ENCODE results near the gene CACNG3.
A peak's percentile ranks its signal among the peaks of the same experiment; 100 is the strongest.
"Not testable (repeated sequence)": the region's sequence is repeated elsewhere in the genome, so short reads cannot be mapped to it uniquely, and the experiment has no call there.

CACNG3 gene

GRCh38 chr16:24279982-24280515, 23.9 kb downstream of the CACNG3 start:
- no peak for DNase-seq

GRCh38 chr16:24281466-24281865, 25.3 kb downstream of the CACNG3 start:
- no peak for DNase-seq

DNA sequence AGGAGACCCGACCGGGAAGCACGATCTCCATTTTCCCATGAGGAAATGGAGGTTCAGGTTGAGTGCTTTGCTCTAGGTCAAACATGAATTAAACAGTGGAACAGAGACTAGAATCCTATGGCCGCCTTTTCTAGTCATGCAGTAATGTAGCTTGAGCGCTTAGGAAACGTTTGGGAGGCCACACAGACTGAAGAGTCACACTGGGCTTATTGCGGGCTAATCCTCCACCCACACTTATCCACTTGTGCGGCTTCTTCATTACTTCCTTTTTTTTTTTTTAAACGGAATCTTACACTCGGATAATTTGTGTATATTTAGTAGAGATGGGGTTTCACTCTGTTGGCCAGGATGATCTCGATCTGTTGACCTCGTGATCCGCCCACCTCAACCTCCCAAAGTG, 26.0 kb downstream of the CACNG3 start:
- no peak for DNase-seq

GRCh38 chr16:24286741-24287405, 30.7 kb downstream of the CACNG3 start:
- DNase-seq, result no peak

DNA sequence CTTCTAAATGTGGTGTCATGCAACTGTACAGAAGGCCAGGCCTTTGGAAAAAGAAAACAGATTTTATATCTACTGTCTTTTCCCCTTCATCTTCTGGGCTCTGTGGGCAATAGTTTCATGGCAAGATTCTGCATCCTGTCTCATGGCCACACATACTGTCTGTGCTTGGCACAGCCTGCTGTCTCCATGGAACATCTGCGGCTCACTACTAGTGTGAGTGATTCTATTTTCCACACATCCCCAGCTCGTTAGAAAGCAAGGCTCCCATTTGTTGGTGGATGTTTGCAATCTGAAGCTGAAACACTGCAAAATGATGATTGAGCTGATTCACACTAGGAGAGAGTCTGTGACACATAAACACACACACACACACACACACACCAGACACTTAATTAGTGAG, 32.4 kb downstream of the CACNG3 start:
- no peak for DNase-seq

GRCh38 chr16:24289166-24289700, 33.1 kb downstream of the CACNG3 start:
- DNase-seq, result no peak

DNA sequence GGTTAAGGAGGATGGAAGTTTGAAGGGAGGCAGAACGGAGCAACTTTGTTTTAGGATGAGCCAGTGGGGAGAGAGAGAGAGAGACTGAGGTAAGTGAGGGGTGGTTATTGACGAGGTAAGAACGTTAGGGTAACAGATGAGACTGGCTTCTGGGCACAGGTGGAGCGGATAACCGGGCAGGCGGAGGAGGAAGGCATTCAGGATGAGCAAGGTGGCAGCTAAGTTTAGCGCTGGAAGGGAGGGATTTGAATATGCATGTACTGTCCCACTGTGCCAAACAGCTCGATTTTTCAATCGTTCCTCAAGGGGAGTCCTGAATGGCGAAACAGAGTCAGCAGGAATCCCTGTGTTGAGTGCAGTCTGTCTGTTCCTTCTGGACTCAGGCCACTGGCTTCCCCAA, 35.8 kb downstream of the CACNG3 start:
- DNase-seq, result no peak

GRCh38 chr16:24294131-24294530, 38.0 kb downstream of the CACNG3 start:
- DNase-seq, result no peak

- DNase-seq, result no peak
Observed at GRCh38 chr16:24297375-24297774, 41.2 kb downstream of the CACNG3 start.

- no peak for DNase-seq
Observed at GRCh38 chr16:24298548-24299167, 42.5 kb downstream of the CACNG3 start.

GRCh38 chr16:24300750-24301149, 44.6 kb downstream of the CACNG3 start:
- DNase-seq, result not testable (repeated sequence)

DNA sequence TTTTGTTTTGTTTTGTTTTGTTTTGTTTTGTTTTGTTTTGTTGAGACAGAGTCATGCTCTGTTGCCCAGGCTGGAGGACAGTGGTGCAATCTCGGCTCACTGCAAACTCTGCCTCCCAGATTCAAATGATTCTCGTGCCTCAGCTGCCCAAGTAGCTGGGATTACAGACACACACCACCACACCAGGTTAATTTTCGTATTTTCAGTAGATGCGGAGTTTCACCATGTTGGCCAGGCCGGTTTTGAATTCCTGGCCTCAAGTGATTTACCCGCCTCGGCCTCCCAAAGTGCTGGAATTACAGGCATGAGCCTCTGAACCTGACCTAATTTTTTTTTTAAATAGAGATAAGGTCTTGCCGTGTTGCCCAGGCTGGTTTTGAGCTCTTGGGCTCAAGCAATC, 46.5 kb downstream of the CACNG3 start:
- no peak for DNase-seq

- DNase-seq, result no peak
Observed at GRCh38 chr16:24308200-24308599, 52.1 kb downstream of the CACNG3 start.

DNA sequence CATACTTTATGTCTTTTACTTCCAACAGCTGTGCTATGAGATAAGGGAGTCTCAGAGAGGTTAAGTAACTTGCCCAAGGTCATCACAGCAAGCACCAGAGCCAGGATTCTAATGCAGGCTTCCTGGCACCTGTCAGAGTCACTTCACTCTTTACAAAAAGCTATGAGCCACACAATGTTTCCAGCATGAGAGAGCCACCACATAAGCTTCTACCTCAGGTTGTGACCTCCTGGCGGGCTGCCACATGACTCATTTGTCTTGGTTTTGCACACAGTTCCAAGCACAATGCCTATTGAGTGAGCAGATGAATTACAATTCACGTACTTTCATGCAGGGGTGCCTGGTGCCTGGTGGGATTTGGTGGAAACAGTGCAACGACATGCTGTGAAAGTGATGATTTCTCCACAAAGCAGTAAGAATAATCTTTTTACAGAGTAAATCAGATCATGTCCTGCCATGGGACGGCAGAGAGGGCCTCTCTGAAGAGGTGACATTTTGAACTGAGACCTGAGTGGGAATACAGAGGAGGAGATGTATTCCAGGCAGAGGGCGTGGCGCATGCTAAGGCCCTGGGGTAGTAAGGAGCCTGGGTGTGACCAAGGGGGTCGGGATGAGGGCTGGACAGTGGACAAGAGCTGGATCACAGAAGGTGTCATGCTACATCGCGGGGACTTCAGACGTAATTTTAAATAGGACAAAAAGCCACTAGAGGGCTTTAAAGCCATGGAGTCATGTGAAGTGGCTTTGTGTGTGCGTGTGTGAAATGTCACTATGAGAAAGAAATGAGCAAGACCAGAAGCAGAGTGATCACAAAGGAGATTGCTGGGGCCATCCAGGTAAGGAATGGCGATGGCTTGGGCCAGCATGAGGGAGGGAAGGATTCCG, 53.4 kb downstream of the CACNG3 start:
- peak; percentile 6 to 45 for DNase-seq

DNA sequence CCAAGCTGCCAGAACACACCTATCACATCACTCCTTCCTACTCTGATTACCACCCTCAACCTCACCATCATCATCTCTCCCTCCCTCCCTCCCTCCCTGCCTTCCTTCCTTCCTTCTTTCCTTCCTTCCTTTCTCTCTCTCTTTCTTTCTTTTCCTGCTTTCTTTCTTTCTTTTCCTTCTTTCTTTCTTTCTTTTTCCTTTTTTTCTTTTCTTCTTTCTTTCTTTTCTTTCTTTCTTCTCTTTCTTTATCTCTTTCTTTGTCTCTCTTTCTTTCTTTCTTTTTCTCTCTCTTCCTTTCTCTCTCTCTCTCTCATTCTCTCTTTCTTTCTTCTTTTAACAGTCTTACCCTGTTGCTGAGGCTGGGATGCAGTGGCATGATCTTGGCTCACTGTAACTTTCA, 59.2 kb downstream of the CACNG3 start:
- no peak for DNase-seq

DNA sequence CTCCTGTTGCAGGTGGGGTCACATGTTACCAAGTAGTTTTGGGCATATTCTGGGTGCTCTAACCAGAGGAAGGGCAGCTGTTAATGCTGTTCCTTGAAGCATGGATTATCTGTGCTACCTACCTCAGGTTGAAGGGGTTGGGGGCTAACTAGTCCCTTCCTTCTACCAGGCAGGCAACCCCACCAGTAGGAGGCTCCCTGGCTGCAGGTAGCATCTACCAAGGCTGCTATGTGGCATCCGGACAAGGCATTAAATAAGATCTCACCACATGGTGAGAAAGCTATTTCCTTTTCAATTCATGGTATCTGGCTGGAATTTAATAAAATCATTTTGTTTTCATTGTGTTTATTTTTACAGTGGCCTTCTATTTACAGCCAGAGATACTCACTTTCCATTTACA, 62.5 kb downstream of the CACNG3 start:
- DNase-seq, result no peak

DNA sequence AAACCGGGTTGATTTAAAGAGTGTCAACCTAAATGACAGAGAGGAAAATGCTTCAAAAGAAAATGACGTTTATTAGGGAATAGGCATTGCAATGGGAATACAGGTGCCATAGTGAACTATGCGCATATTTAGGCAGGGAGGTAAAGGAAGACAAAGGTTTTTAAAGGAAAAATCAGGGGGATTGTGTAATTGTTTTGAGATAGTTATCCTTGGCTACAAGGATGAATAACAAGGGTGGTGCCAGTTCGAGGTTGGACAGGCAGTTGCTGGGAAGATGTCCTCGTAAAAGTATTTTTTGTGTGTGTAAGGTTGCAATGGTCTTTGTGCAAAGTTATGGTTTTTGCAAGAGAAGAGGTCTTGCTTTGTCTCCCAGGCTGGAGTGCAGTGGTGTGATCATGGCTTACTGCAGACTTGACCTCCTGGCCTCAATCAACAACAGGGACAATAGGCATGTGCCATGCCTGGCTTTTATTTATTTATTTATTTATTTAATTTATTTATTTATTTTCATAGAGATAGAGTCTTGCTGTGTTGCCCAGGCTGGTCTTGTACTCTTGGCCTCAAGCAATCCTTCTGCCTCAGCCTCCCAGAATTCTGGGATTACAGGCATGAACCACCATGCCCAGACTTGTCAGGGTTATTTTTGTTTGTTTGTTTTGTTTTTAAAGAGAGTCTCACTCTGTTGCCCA, 63.1 kb downstream of the CACNG3 start:
- no peak for DNase-seq

GRCh38 chr16:24322106-24322505, 66.0 kb downstream of the CACNG3 start:
- DNase-seq, result no peak

DNA sequence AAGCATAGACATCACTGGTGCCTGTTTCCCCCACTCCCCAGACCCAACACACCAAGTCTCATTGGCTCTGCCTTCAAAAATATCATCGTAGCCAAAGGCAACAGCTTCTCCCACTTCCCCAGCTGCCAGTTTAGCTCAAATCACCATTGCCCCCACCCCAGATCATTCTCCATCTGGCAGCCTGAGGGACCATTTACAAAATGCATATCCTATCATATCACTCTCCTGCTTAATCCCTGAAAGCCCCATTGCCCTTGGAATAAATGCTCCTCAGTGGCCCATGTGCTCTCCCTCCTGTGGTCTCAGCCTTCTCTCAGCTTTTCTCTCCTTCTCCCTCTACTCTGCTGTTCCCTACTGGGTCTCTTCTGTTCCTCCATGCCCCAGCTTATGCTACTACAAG, 68.3 kb downstream of the CACNG3 start:
- no peak for DNase-seq

DNA sequence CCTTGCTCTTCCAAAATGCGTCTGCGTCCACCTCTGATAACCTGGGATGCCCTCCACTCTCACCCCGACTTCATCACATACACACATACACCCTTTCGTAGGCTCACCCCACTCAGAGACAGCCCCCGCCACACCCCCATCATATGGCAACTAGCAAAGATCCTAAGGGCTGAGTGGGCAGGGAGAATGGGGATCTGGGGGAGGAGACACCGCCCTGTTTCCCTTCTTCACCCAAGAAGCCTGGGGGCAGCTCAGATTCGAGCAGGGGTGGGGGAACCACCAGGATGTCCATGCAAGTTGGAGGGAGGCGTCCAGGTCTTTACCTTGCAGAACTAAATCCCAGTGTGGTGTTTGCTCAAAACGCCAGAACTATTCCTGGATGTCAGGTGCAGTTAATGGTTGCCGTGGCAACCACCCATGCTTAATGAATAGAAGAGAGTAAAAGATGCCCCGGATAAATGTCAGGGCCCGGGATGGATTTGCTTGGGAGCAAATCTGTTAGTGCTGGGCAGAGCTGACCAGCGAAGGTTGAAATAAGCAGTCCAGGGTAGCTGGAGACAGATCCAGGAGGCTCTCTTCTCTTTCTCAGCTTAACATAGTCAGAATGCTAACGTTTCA, 72.8 kb downstream of the CACNG3 start:
- DNase-seq, result no peak

DNA sequence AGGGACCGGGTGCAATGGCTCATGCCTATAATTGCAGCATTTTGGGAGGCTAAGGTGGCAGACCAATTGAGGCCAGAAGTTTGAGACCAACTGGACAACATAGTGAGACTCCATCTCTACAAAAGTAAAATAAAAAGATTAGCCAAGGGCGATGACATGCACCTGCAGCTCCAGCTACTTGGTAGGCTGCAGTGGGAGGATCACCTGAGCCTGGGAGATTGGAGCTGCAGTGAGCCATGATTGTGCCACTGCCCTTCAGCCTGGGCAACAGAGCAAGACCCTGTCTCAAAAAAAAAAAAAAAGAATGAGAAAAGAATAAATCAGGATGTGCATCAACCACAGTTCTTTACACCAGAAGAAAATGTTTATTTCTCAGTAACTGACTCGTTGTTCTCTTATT, 76.0 kb downstream of the CACNG3 start:
- no peak for DNase-seq

DNA sequence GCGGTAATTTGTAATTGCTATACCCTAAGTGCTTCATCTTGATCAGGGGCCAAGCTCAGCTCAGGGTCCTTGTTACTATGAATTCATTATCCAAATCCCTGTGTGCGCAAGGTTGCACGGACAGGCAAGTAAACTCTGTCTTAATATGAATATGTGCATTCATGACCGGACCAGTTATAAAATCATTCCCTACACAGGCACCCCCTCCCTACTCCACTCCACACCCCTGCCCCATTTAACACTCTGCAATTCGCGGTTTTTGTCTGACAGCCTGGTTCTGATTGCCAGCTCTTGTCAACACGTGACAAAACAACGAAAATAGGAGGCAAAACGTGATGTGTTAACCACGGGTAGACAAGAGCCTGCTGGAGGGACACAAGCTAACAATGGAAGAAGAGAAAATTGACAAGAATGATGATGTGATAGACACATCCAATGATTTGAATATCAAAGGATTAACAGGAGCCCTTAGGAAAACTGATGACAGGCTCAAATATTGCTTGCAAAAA, 76.5 kb downstream of the CACNG3 start:
- no peak for DNase-seq
